Subcutaneous abdominal adipose tissue (tissue), 5 donors: ENCODE data around the gene FBLIM1.

Source experiments
- H3K27ac ChIP-seq: one replicate; pipeline ENCODE4 v1.7.0; 2013; ENCODE audit warnings: low read depth, mild to moderate bottlenecking, inconsistent platforms, low read length, moderate library complexity
- H3K27me3 ChIP-seq, 5 donors: one replicate each; pipeline ENCODE4 v1.7.0; 2013; ENCODE audit warnings: low read length in 5 of 5, inconsistent platforms in 1 of 5; ENCODE audit not compliant: control insufficient read depth in 5 of 5, insufficient read depth in 4 of 5
- H3K36me3 ChIP-seq, 5 donors: one replicate each; pipeline ENCODE4 v1.7.0; 2013; ENCODE audit warnings: low read length in 5 of 5; ENCODE audit not compliant: control insufficient read depth in 5 of 5, insufficient read depth in 5 of 5
- H3K4me1 ChIP-seq, 5 donors: one replicate each; pipeline ENCODE4 v1.7.0; 2013; ENCODE audit warnings: low read length in 5 of 5, mild to moderate bottlenecking in 3 of 5, moderate library complexity in 1 of 5; ENCODE audit not compliant: control insufficient read depth in 5 of 5, insufficient read depth in 5 of 5
- H3K4me3 ChIP-seq, 5 donors: one replicate each; pipeline ENCODE4 v1.7.0; 2013; ENCODE audit warnings: low read length in 5 of 5, low read depth in 1 of 5
- H3K9ac ChIP-seq, 5 donors: one replicate each; pipeline ENCODE4 v1.7.0; 2013; ENCODE audit warnings: low read length in 5 of 5, mild to moderate bottlenecking in 4 of 5, moderate library complexity in 3 of 5
- H3K9me3 ChIP-seq, 5 donors: one replicate each; pipeline ENCODE4 v1.7.0; 2013; ENCODE audit warnings: low read length in 5 of 5; ENCODE audit not compliant: control insufficient read depth in 5 of 5
- donor health status: healthy.
- donor health status: healthy.
- donor health status: healthy.
- donor health status: healthy.
- donor health status: healthy.

Gene FBLIM1

GRCh38 chr1:15757016-15757543 lies 1.5 kb upstream of the FBLIM1 start:
- Histone ChIP-seq H3K4me3 (no peak overlapping the region), H3K27ac (no peak overlapping the region), H3K27me3 (peaks cover 0 to 16% (median 8%) of the 10 kb centered on the region in 5 donors)

GRCh38 chr1:15757575-15758342 lies 836 bp upstream of the FBLIM1 start:
- Histone ChIP-seq H3K4me3 (peak overlapping the region in 2 of 5 donors; percentile 4 to 37), H3K27me3 (peaks cover 0 to 16% (median 8%) of the 10 kb centered on the region in 5 donors), H3K9me3 (no peaks in the 10 kb centered on the region), H3K9ac (no peak overlapping the region), H3K36me3 (no peaks in the 10 kb centered on the region), H3K4me1 (peaks cover 6 to 45% (median 29%) of the 10 kb centered on the region in 5 donors), H3K27ac (no peak overlapping the region)

More at GRCh38 chr1:15757016-15757543, 1.5 kb upstream of the FBLIM1 start:
- Histone ChIP-seq H3K9me3 (no peaks in the 10 kb centered on the region), H3K36me3 (no peaks in the 10 kb centered on the region), H3K4me1 (peaks cover 6 to 45% (median 29%) of the 10 kb centered on the region in 5 donors), H3K9ac (no peak overlapping the region)

GRCh38 chr1:15758953-15759661 lies 512 bp downstream of the FBLIM1 start:
- peaks cover 6 to 45% (median 29%) of the 10 kb centered on the region in 5 donors for H3K4me1 ChIP-seq
- H3K27ac ChIP-seq, result no peak overlapping the region
- peak overlapping the region in 4 of 5 donors; percentile 30 to 76 (median 56) for H3K9ac ChIP-seq
- H3K4me3 ChIP-seq, result peak overlapping the region in 4 of 5 donors; percentile 48 to 65 (median 58)
- H3K9me3 ChIP-seq, result no peaks in the 10 kb centered on the region
- H3K27me3 ChIP-seq, result peaks cover 0 to 16% (median 8%) of the 10 kb centered on the region in 5 donors
- H3K36me3 ChIP-seq, result no peaks in the 10 kb centered on the region

GRCh38 chr1:15760520-15761211 lies 2.1 kb downstream of the FBLIM1 start:
- Histone ChIP-seq H3K9me3 (no peaks in the 10 kb centered on the region), H3K36me3 (peaks cover 0 to 8% (median 3%) of the 10 kb centered on the region in 5 donors), H3K4me3 (peak overlapping the region in 2 of 5 donors; percentile 5 to 7), H3K4me1 (peaks cover 9 to 43% (median 29%) of the 10 kb centered on the region in 5 donors), H3K27ac (peak overlapping the region; percentile 29), H3K27me3 (peaks cover 0 to 16% (median 9%) of the 10 kb centered on the region in 5 donors), H3K9ac (peak overlapping the region in 2 of 5 donors; percentile 38 to 43)

GRCh38 chr1:15761366-15762128 lies 3.0 kb downstream of the FBLIM1 start:
- Histone ChIP-seq H3K4me1 (peaks cover 9 to 36% (median 25%) of the 10 kb centered on the region in 5 donors), H3K36me3 (peaks cover 0 to 13% (median 3%) of the 10 kb centered on the region in 5 donors), H3K27me3 (peaks cover 0 to 16% (median 9%) of the 10 kb centered on the region in 5 donors), H3K9me3 (no peaks in the 10 kb centered on the region), H3K27ac (peak overlapping the region; percentile 29), H3K9ac (peak overlapping the region in 1 of 5 donors; percentile 38), H3K4me3 (no peak overlapping the region)

DNA sequence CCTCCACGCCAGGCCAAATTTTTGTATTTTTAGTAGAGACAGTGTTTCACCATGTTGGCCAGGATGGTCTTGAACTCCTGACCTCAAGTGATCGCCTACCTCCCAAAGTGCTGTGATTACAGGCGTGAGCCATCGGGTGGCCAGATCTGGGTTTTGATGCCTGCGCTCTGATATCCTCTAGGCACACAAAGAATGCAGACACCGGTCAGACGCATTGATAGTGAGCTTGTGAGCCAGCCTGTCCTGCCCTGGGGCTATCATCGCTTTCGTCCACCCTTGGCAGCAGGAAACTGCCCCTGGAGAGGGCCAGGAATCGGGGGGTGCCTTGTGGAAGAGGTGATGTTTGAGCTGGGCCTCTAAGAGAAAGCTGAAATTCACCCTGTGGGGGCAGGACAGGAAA lies 4.0 kb downstream of the FBLIM1 start:
- Histone ChIP-seq H3K27ac (no peak overlapping the region), H3K9ac (no peak overlapping the region), H3K36me3 (peaks cover 0 to 13% (median 3%) of the 10 kb centered on the region in 5 donors), H3K27me3 (peaks cover 0 to 13% (median 7%) of the 10 kb centered on the region in 5 donors), H3K4me3 (no peak overlapping the region), H3K4me1 (peaks cover 9 to 27% (median 25%) of the 10 kb centered on the region in 5 donors), H3K9me3 (no peaks in the 10 kb centered on the region)

DNA sequence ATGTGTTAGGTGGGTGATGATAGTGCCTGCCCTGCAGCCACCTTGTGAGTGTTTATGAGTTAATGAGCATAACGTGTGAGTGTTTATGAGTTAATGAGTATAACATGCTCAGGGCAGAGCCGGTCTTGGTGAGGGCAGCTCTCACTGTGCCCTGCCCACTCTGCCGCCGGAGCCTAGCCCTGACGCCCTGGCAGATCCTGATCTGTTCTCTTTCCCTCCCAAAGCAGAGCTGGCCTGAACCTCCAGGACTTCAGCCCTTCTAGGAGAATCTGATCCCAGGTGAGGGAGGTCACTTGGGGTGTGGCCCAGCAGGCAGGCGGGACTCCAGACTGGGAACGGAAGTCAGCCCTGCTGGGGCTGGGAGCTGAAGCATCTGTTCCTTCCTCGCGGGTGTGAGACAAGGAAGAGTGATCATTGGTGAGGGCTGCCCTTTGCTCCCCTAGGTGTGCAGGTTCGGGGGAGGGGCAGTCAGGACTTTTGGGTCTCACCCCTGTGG lies 5.7 kb downstream of the FBLIM1 start:
- H3K27ac ChIP-seq, result no peak overlapping the region
- no peak overlapping the region for H3K9ac ChIP-seq
- H3K27me3 ChIP-seq, result peaks cover 0 to 6% (median under 1%) of the 10 kb centered on the region in 5 donors
- no peak overlapping the region for H3K4me3 ChIP-seq
- peaks cover 0 to 13% (median 4%) of the 10 kb centered on the region in 5 donors for H3K36me3 ChIP-seq
- H3K9me3 ChIP-seq, result no peaks in the 10 kb centered on the region
- peaks cover 9 to 14% (median 12%) of the 10 kb centered on the region in 5 donors for H3K4me1 ChIP-seq

- Histone ChIP-seq H3K4me1 (peaks cover 9 to 11% (median 10%) of the 10 kb centered on the region in 5 donors), H3K36me3 (peaks cover 0 to 13% (median 4%) of the 10 kb centered on the region in 5 donors), H3K27me3 (peaks cover 0 to 6% (median 0%) of the 10 kb centered on the region in 5 donors), H3K4me3 (no peak overlapping the region), H3K9ac (peak overlapping the region in 1 of 5 donors; percentile 63), H3K9me3 (no peaks in the 10 kb centered on the region), H3K27ac (no peak overlapping the region)
Measured at GRCh38 chr1:15764890-15765289, 6.3 kb downstream of the FBLIM1 start.
